K562 (cell line): ENCODE measurements around the gene NPAS3. TPM values are rescaled to one million over a fixed set of nuclear protein-coding genes. Genes with fewer than 3 reads are reported as not detected.

ENCODE experiments used
- ATAC-seq: fragments of 200-7000 bp; cut with Tn5 transposase; 3 replicates; pipeline ENCODE4 v1.9.1; 2020; ENCODE audit warnings: moderate library complexity
- BruUV-seq: library from RNA; stranded (reverse); fragments of 400-500 nt; replicated peaks from 2 replicates; lab custom pipeline; 2021; lab: Mats Ljungman, UMichigan
- CTCF ChIA-PET: fragments of 300-600 bp; formaldehyde crosslinking; extraction: SDS; loops from one replicate; lab custom pipeline; 2021; ENCODE audit warnings: low intra/inter-chr PET ratio; lab: Yijun Ruan, JAX
- POLR2A ChIA-PET: fragments of 300-600, 350-650 bp; sonication (Branson Sonifier 250); formaldehyde crosslinking; extraction: SDS; loops from one replicate; lab custom pipeline; 2021; ENCODE audit warnings: antibody characterized with exemption, inconsistent platforms; lab: Yijun Ruan, JAX
- DNase-seq, 4 experiments: peaks; one replicate each; pipeline versions ENCODE4 v3.0.0 to v3.0.0-alpha.2; 2011 to 2018; ENCODE audit warnings: low spot score in 3 of 4, mixed read lengths in 3 of 4; ENCODE audit errors: extremely low read depth in 1 of 4
- FAIRE-seq: peaks from 2 replicates; lab custom pipeline; 2011; peaks lifted over from hg19 to GRCh38; lab: Jason Lieb, UNC
- H2AFZ ChIP-seq: 2 replicates; pipeline ENCODE4 v1.6.0; 2011; ENCODE audit warnings: low read depth, low read length, control low read depth, inconsistent platforms
- H3K27ac ChIP-seq: fragments of 200-600 bp; 3 replicates; pipeline ENCODE4 v1.8.0; 2011; ENCODE audit warnings: low read depth, mild to moderate bottlenecking, control low read depth, inconsistent platforms, low read length, moderate library complexity, mixed read lengths; ENCODE audit errors: extremely low read depth
- H3K27me3 ChIP-seq, 2 experiments: fragments of 300-600 bp in 1 of 2; 2 replicates in 1 of 2; 3 replicates in 1 of 2; pipeline versions ENCODE4 v1.6.0 to v1.8.0; 2011; ENCODE audit warnings: inconsistent platforms in 2 of 2, low read length in 2 of 2, mild to moderate bottlenecking in 1 of 2, mixed read lengths in 1 of 2, moderate library complexity in 1 of 2; ENCODE audit not compliant: control insufficient read depth in 2 of 2, insufficient read depth in 2 of 2
- H3K36me3 ChIP-seq: fragments of 300-600 bp; 3 replicates; pipeline ENCODE4 v1.8.0; 2011; ENCODE audit warnings: mild to moderate bottlenecking, low read length, inconsistent platforms; ENCODE audit not compliant: control insufficient read depth, insufficient read depth
- H3K4me1 ChIP-seq, 2 experiments: fragments of 200-600 bp in 1 of 2; replicated peaks in 1 of 2; 2 replicates in 1 of 2; 3 replicates in 1 of 2; pipeline versions ENCODE4 v1.5.1 to v1.8.0; 2011; ENCODE audit warnings: inconsistent platforms in 2 of 2, low read length in 2 of 2, mild to moderate bottlenecking in 1 of 2, mixed read lengths in 1 of 2, moderate library complexity in 1 of 2; ENCODE audit not compliant: control insufficient read depth in 2 of 2, insufficient read depth in 2 of 2
- H3K4me2 ChIP-seq: 2 replicates; pipeline ENCODE4 v1.6.1; 2011; ENCODE audit warnings: low read length, control low read depth, inconsistent platforms, mixed read lengths; ENCODE audit not compliant: insufficient read depth
- H3K4me3 ChIP-seq: fragments of 200-600 bp; sonication (generic), shearing (Covaris generic); 2 replicates; pipeline ENCODE4 v1.5.1; 2016; ENCODE audit warnings: control low read depth, inconsistent platforms
- H3K79me2 ChIP-seq: fragments of 200-600 bp; 3 replicates; pipeline ENCODE4 v1.8.0; 2011; ENCODE audit warnings: low read length, inconsistent platforms; ENCODE audit not compliant: control insufficient read depth, insufficient read depth
- H3K9ac ChIP-seq, 2 experiments: 2 replicates each; pipeline versions ENCODE4 v1.6.0 to v1.6.1; 2011; ENCODE audit warnings: low read depth in 2 of 2, low read length in 2 of 2, control low read depth in 1 of 2, inconsistent platforms in 1 of 2, mild to moderate bottlenecking in 1 of 2, mixed read lengths in 1 of 2; ENCODE audit not compliant: insufficient read depth in 1 of 2
- H3K9me1 ChIP-seq: one replicate; pipeline ENCODE4 v1.6.0; 2011; ENCODE audit warnings: inconsistent platforms, mild to moderate bottlenecking, low read length, moderate library complexity; ENCODE audit not compliant: control insufficient read depth, insufficient read depth
- H3K9me3 ChIP-seq: replicated peaks from 2 replicates; pipeline ENCODE4 v1.5.1; 2011; ENCODE audit warnings: low read depth, low read length, inconsistent platforms; ENCODE audit not compliant: control insufficient read depth, insufficient read depth
- H4K20me1 ChIP-seq: replicated peaks from 2 replicates; pipeline ENCODE4 v1.6.1; 2011; ENCODE audit warnings: low read length, inconsistent platforms, mixed read lengths; ENCODE audit not compliant: control insufficient read depth, insufficient read depth
- CREBBP ChIP-seq: IDR thresholded peaks from one replicate; pipeline ENCODE4 v1.6.1; 2012; ENCODE audit warnings: low read depth, mild to moderate bottlenecking, control low read depth, inconsistent platforms, low read length
- HMG20A ChIP-seq: fragments of 450-650 bp; formaldehyde crosslinking; conservative IDR thresholded peaks from 2 replicates; pipeline ENCODE4 v1.4.0; 2020; ENCODE audit warnings: mild to moderate bottlenecking, mixed read lengths
- KLF6 ChIP-seq: fragments of 250-450 bp; sonication (Bioruptor Pico); IDR thresholded peaks from 2 replicates; pipeline ENCODE4 v1.4.0; 2020; ENCODE audit warnings: mild to moderate bottlenecking, moderate library complexity, borderline replicate concordance
- MCM3 ChIP-seq: fragments of 450-650 bp; IDR thresholded peaks from 2 replicates; pipeline ENCODE4 v1.6.1; 2016
- POLR2G ChIP-seq: fragments of 200-400 bp; formaldehyde crosslinking; IDR thresholded peaks from 2 replicates; pipeline ENCODE4 v1.6.1; 2017; ENCODE audit warnings: low read depth, mild to moderate bottlenecking, antibody characterized with exemption, low read length, moderate library complexity
- RHOXF2B ChIP-seq: fragments of 250-450 bp; sonication (Bioruptor Pico); conservative IDR thresholded peaks from 2 replicates; pipeline ENCODE4 v1.5.1; 2021
- SNRNP70 ChIP-seq: fragments of 200-400 bp; formaldehyde crosslinking; optimal IDR thresholded peaks from 2 replicates; pipeline ENCODE3; 2017; ENCODE audit warnings: low read depth, low read length
- SP1 ChIP-seq: sonication (generic); formaldehyde crosslinking; IDR thresholded peaks from 2 replicates; pipeline ENCODE4 v1.8.1; 2022; ENCODE audit warnings: mild to moderate bottlenecking, missing genetic modification reagents
- TRIM24 ChIP-seq, 2 experiments: fragments of 450-650 bp; IDR thresholded peaks; 2 replicates each; pipeline ENCODE4 v1.6.1; 2016
- ZNF174 ChIP-seq: fragments of 250-450 bp; sonication (Bioruptor Pico); IDR thresholded peaks from 2 replicates; pipeline ENCODE4 v1.4.0; 2020; ENCODE audit warnings: mild to moderate bottlenecking
- ZNF239 ChIP-seq: fragments of 250-450 bp; sonication (Bioruptor Pico); IDR thresholded peaks from 2 replicates; pipeline ENCODE4 v1.4.0; 2020; ENCODE audit warnings: mild to moderate bottlenecking
- ZNF431 ChIP-seq: sonication (generic); formaldehyde crosslinking; IDR thresholded peaks from 2 replicates; pipeline ENCODE4 v1.8.0; 2022; ENCODE audit warnings: mild to moderate bottlenecking, missing genetic modification reagents
- WGBS: fragments of 100-300 bp; shearing (Covaris generic); methylation state at CpG from one replicate; pipeline ENCODE4 v1.1.6; 2016; ENCODE audit warnings: low coverage, mixed read lengths; ENCODE audit not compliant: insufficient coverage; ENCODE audit errors: missing lambda C conversion rate; 5-methylcytosine and 5-hydroxymethylcytosine counted together
- in situ Hi-C: fragments of 300-500 bp; cut with MboI; formaldehyde crosslinking; loops from 4 replicates; pipeline ENCODE4 v1.15.0; 2018; ENCODE audit warnings: inconsistent platforms, mixed read lengths
- intact Hi-C: fragments of 100-400 bp; cut with micrococcal nuclease; formaldehyde crosslinking; loops from 2 replicates; pipeline ENCODE4 v1.14.2; 2022
- polyA plus RNA-seq, 8 experiments: library from polyadenylated mRNA; depleted of rRNA in 4 of 8; stranded (reverse) in 5 of 8; unstranded in 3 of 8; fragments of >200 nt; fragmentation: Nextera tagmentation in 2 of 8; fragmentation: Illumina TruSeq in 1 of 8; extraction: Ambion mirVana in 2 of 8; extraction: Trizol in 1 of 8; gene quantifications; 2 replicates each; pipeline versions ENCODE4 v1.2.1 to v1.2.3, GENCODE V29; 2011 to 2014; ENCODE audit warnings: inconsistent platforms in 1 of 8, missing spikeins in 1 of 8
- total RNA-seq, 7 experiments: library from RNA; depleted of rRNA in 6 of 7; stranded (reverse); fragments of >200 nt in 6 of 7; fragmentation: Illumina TruSeq in 2 of 7; extraction: Trizol in 2 of 7; gene quantifications; 2 replicates each; pipeline versions ENCODE4 v1.2.1 to v1.2.3, GENCODE V29; 2011 to 2021; ENCODE audit warnings: low replicate concordance in 1 of 7
- TF ChIP-seq, protein P1 (sequence below), 2 experiments: fragments of 450-650 bp; conservative IDR thresholded peaks; 2 replicates each; pipeline ENCODE4 v1.6.1; 2017; ENCODE audit warnings: mild to moderate bottlenecking in 2 of 2, moderate library complexity in 2 of 2

NPAS3 gene
- total and polyA plus RNA-seq, 9 of the 15 experiments (the other 6 are each of a cell fraction or from before 2014, with no cell fraction given) = 0.04 TPM; not detected in 8

DNA sequence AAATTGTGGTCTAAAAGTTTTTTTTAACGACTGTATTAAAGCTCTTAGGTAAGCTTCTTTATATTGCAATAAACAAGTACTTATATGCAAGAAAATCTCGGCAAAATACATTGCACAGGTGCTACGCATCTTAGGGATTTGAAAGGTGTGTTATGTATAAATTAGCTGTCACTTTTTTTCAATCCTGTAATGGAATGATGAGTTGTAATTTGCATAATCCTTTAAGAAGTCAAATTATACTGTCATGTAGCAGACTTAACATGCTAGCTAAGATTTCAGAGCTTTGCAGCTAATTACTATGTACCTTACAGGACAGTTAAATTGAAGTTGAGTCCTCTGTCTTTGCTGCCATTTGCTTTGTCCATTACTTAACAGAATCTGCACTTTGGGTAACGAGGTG is 117.5 kb downstream of the NPAS3 start:
- no peak overlapping the region for H3K4me2 ChIP-seq
- no peak overlapping the region for H3K9ac ChIP-seq
- no peak overlapping the region for H3K27ac ChIP-seq
- no peak overlapping the region for H2AFZ ChIP-seq
- H3K9me1 ChIP-seq = no peaks in the 10 kb centered on the region
- no peak overlapping the region for H3K4me3 ChIP-seq
- ATAC-seq (no peak), DNase-seq (no peak), FAIRE-seq (no peak)
- no peaks in the 10 kb centered on the region for H3K4me1 ChIP-seq
- no peaks in the 10 kb centered on the region for H3K27me3 ChIP-seq
- ChIA-PET POLR2A (no interaction called here), CTCF (no interaction called here)
- in situ Hi-C loops = no loop called here
- H4K20me1 ChIP-seq = no peaks in the 10 kb centered on the region
- intact Hi-C loops = no loop called here
- WGBS = 0% methylated on average over 4 of the region's 4 CpGs
- BruUV-seq = no TSS peak
- TF ChIP-seq KLF6 (CRISPR knock-in tag) = no peak
- TF ChIP-seq CREBBP = no peak
- TF ChIP-seq ZNF239 (CRISPR knock-in tag) = no peak
- no peak for TF ChIP-seq ZNF431 (CRISPR knock-in tag)
- TF ChIP-seq SP1 (CRISPR knock-in tag) = no peak
- no peak for TF ChIP-seq HMG20A (CRISPR knock-in tag)
- no peak for TF ChIP-seq ZNF174 (CRISPR knock-in tag)
- TF ChIP-seq, protein P1, sequence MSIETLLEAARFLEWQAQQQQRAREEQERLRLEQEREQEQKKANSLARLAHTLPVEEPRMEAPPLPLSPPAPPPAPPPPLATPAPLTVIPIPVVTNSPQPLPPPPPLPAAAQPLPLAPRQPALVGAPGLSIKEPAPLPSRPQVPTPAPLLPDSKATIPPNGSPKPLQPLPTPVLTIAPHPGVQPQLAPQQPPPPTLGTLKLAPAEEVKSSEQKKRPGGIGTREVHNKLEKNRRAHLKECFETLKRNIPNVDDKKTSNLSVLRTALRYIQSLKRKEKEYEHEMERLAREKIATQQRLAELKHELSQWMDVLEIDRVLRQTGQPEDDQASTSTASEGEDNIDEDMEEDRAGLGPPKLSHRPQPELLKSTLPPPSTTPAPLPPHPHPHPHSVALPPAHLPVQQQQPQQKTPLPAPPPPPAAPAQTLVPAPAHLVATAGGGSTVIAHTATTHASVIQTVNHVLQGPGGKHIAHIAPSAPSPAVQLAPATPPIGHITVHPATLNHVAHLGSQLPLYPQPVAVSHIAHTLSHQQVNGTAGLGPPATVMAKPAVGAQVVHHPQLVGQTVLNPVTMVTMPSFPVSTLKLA (conservative IDR thresholded peaks at IDR 0.05) = no peak
- TF ChIP-seq POLR2G = no peak
- no peak for TF ChIP-seq MCM3
- no peak for TF ChIP-seq RHOXF2B
- no peak for TF ChIP-seq TRIM24 (IDR thresholded peaks at IDR 0.05)
- TF ChIP-seq SNRNP70 = no peak
- no peaks in the 10 kb centered on the region for H3K79me2 ChIP-seq
- no peaks in the 10 kb centered on the region for H3K9me3 ChIP-seq
- H3K36me3 ChIP-seq = no peaks in the 10 kb centered on the region
